NCI-H460 (cell line): ENCODE data around the gene MEX3A. TPM values are rescaled to one million over a fixed set of nuclear protein-coding genes. Genes with fewer than 3 reads are reported as not detected.

Experiments
- total RNA-seq: library from RNA; depleted of rRNA; stranded (reverse); fragments of >200 nt; shearing (Covaris generic); gene quantifications from 2 replicates; pipeline ENCODE4 v1.2.3, GENCODE V29; 2014; rRNA removed

Gene MEX3A
- total RNA-seq, 1 experiment from 2014 or later: 2.8 TPM

Other genes with a start within 250 kb of the MEX3A start
- 27.9 and 33.9 TPM in 2 replicates for gene GON4L, start 225.3 kb downstream of the MEX3A start, total RNA-seq
- gene SYT11, start 222.9 kb downstream of the MEX3A start, total RNA-seq: 0.14 and 0.37 TPM in 2 replicates
- gene RIT1, start 171.1 kb downstream of the MEX3A start, total RNA-seq: 93.4 and 100.0 TPM in 2 replicates
- 64.7 and 86.5 TPM in 2 replicates for gene KHDC4, start 148.1 kb downstream of the MEX3A start, total RNA-seq
- gene RXFP4, start 140.8 kb downstream of the MEX3A start, total RNA-seq: not detected in 2 replicates
- 318 and 324 TPM in 2 replicates for gene ARHGEF2, start 103.9 kb downstream of the MEX3A start, total RNA-seq
- gene SSR2, start 61.5 kb downstream of the MEX3A start, total RNA-seq: 487 and 490 TPM in 2 replicates
- 44.6 and 45.5 TPM in 2 replicates for gene UBQLN4, start 28.7 kb downstream of the MEX3A start, total RNA-seq
- 93.6 and 97.6 TPM in 2 replicates for gene LAMTOR2, start 27.7 kb downstream of the MEX3A start, total RNA-seq
- gene RAB25, start 21.3 kb downstream of the MEX3A start, total RNA-seq: not detected in 2 replicates
- gene LMNA, start 32.2 kb upstream of the MEX3A start, total RNA-seq: 315 and 336 TPM in 2 replicates
- 0.10 and 0.29 TPM in 2 replicates for gene SEMA4A, start 71.1 kb upstream of the MEX3A start, total RNA-seq
- 18.4 and 19.1 TPM in 2 replicates for gene SLC25A44, start 111.6 kb upstream of the MEX3A start, total RNA-seq
- 47.5 and 59.2 TPM in 2 replicates for gene PMF1, start 130.5 kb upstream of the MEX3A start, total RNA-seq
- gene BGLAP, start 159.7 kb upstream of the MEX3A start, total RNA-seq: 0.50 TPM in 1 of 2 replicates, not detected in the other
- 1.4 and 2.5 TPM in 2 replicates for gene PAQR6, start 165.6 kb upstream of the MEX3A start, total RNA-seq
- 74.7 and 79.8 TPM in 2 replicates for gene SMG5, start 200.4 kb upstream of the MEX3A start, total RNA-seq
- 11.3 and 13.3 TPM in 2 replicates for gene TMEM79, start 201.9 kb upstream of the MEX3A start, total RNA-seq
- gene GLMP, start 213.2 kb upstream of the MEX3A start, total RNA-seq: 50.5 and 62.2 TPM in 2 replicates
- gene VHLL, start 216.8 kb upstream of the MEX3A start, total RNA-seq: not detected in 2 replicates